Measurements from ENCODE around the gene GJD3. TPM values are rescaled to one million over a fixed set of nuclear protein-coding genes. Genes with fewer than 3 reads are reported as not detected.
A peak's percentile ranks its signal among the peaks of the same experiment; 100 is the strongest.

GJD3 gene
- total RNA-seq, 2 donors from 2014 or later, result not detected

DNA sequence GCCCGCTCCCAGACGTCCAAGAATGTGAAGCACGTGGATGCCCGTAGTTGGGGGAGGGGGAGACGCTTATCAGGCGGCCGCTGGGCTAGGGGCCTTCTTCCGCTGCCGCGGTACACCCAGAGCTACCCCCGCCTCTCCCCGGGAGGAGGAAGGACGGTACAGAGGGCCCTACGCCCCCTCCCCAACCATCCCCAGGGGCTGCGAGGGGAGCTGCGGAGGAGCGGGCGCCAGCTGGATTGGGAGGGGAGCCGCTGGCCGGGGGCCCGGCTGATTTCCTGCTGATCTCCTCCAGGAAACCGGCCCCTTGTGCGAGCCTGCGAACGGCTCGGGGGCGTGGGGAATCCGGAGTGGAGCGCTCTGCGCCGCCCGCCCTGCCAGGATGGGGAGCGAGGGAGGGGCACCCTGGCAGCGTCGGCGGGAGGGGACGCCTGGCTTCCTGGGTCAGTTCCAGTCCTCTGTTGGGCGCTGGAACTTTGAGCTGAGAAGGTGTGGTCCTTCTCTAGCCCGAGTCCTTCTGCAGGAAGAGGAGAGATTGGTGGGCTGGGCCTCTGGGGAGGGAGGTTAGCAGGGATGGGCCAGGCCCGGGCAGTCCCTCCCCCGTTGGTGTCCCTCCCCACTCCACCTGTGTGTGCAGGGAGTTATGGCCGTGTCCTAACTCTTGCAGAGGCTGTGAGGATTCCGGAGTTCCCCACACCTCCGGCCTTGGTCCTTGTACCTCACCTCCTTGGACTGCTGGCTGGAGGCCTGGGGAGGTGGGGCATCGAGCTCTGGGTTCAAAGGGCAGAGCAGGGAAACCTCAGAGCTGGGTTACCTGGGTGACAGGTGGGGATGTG, 19.2 kb downstream of the GJD3 start:
- Mint-ChIP-seq H3K36me3 (ENCODE audit: low read depth) (no peaks in the 10 kb centered on the region), H3K27ac (peak overlapping the region; percentile 94), H3K4me3 (peak overlapping the region; percentile 89), H3K4me1 (peaks cover 54% of the 10 kb centered on the region), H3K27me3 (no peaks in the 10 kb centered on the region)
- no peaks in the 10 kb centered on the region for H3K9me3 ChIP-seq (ENCODE audit: control insufficient read depth, low read length, poor library complexity, severe bottlenecking)
- DNase-seq (peak in 2 of 3 donors; percentile 37 to 39), ATAC-seq (peak; percentile 32)

DNA sequence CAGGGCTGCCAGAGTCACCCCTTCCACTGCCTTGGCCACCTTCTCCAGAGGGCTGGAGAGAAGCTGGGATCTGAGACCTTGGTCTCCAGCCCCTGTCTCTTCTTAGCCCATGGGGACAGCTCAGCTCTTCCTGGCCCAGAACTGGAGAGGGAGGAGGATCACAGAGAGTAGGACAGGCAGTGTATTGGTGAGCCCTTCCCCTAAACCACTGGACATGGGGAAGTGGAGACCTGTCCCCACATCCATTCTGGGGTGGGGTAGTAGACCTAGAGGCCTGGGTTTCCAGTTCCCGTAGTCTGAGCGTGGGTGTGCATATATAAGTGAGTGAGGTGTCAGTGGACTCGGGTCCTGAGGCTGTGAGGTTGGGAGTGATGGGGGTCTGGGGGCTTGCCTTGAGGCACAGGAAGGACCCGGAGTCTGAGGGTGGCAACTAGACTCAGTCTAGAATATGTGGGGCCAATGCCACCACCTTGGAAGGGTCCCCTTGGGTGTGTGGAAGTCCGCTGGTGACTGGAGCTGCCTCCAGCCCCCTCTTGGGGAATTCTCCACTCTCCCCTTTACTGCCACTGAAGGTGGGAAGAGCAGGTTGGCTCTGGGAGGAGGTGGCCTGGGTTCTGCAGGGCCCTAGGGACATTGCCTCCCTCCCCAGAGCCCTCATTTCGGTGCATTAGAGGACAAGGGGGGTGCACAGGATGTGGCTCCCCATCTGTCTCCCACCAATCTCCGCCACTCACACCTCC, 19.9 kb downstream of the GJD3 start:
- no peak for ATAC-seq

DNA sequence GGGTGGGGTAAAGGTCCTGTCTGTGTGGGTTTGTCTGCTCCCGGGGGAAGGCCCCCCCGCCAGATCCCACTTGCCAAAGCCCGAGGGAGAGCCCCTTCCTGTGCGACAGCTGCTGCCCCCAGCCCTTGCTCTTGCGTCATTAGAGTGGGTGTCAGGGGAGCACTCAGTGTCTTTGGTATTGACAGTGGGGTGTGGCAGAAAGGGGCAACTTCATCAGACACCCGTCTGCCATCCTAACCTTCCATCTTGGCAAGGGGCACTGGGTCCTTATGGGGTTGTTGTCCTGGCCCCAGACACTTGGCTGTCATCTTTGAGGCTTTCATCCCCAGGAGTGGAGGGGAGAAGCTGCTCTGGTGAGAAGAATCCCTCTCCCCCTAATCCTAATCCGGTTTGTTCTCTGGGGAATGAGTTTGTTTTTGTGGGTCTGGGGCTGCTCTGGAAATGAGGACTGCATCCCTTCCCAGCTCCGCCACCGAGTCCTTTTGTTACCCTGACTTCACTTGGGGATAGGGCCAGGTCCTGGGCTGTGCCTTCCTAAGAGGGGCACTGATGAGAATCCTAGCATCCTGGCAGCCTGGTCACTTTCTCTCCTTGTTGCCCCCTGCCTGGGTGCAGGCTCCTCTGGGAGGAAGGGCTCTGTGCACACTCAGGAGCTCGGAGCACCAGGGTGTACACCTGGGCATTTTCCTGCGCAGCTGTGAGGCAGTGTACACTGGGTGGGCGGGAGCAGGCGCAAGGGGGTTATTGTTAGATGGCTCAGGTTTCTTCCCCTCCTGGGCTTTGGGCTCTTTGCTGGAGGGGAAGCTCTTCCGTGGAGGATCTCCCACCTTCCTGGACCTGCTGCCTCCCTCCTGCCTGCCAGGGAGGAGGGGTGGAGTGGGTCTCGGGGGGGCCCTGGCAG, 21.1 kb downstream of the GJD3 start:
- no peaks in the 10 kb centered on the region for H3K9me3 ChIP-seq (ENCODE audit: control insufficient read depth, low read length, poor library complexity, severe bottlenecking)
- no peak for ATAC-seq
- Mint-ChIP-seq H3K27ac (peak overlapping the region; percentile 94), H3K4me1 (peaks cover 57% of the 10 kb centered on the region), H3K27me3 (no peaks in the 10 kb centered on the region), H3K4me3 (peak overlapping the region; percentile 82), H3K36me3 (ENCODE audit: low read depth) (peaks cover 5% of the 10 kb centered on the region)
- no peak for DNase-seq

More for the DNA sequence above, 19.9 kb downstream of the GJD3 start:
- peak overlapping the region; percentile 89 for H3K4me3 Mint-ChIP-seq
- no peaks in the 10 kb centered on the region for H3K9me3 ChIP-seq (ENCODE audit: control insufficient read depth, low read length, poor library complexity, severe bottlenecking)
- H3K36me3 Mint-ChIP-seq (ENCODE audit: low read depth), result peaks cover 2% of the 10 kb centered on the region
- H3K4me1 Mint-ChIP-seq, result peaks cover 56% of the 10 kb centered on the region
- no peak for DNase-seq
- peak overlapping the region; percentile 94 for H3K27ac Mint-ChIP-seq
- H3K27me3 Mint-ChIP-seq, result no peaks in the 10 kb centered on the region

DNA sequence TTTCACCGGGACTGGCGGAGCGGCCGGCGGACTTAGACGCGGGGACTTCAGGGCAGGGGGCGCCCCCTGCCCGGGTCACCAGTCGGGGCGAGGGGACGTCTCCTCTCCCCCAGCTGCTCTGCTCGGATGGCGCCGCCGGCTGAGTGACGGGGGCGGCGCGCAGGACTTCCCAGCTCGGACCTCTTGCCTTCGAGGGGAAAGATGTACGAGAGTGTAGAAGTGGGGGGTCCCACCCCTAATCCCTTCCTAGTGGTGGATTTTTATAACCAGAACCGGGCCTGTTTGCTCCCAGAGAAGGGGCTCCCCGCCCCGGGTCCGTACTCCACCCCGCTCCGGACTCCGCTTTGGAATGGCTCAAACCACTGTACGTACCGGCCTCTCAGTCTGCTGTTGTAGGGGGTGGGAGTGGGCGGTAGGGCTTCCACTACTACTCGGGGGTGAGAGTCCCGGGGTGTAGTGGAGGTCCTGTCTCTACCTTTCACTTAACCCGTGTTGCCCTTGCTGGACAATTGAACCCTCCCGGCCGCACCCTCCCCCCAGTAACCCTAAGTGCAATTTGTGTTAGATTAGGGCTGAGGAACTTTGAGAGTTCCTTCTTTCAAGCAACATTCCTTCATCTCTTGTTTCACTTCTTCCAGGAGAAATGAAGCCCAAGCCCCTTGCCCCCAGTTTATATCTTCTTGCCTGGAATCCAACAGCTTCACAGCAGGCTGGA, 21.9 kb downstream of the GJD3 start:
- no peaks in the 10 kb centered on the region for H3K27me3 Mint-ChIP-seq
- ATAC-seq (no peak), DNase-seq (no peak)
- peaks cover 5% of the 10 kb centered on the region for H3K36me3 Mint-ChIP-seq (ENCODE audit: low read depth)
- no peaks in the 10 kb centered on the region for H3K9me3 ChIP-seq (ENCODE audit: control insufficient read depth, low read length, poor library complexity, severe bottlenecking)
- H3K27ac Mint-ChIP-seq, result peak overlapping the region; percentile 94
- H3K4me3 Mint-ChIP-seq, result peak overlapping the region; percentile 82
- peaks cover 63% of the 10 kb centered on the region for H3K4me1 Mint-ChIP-seq

DNA sequence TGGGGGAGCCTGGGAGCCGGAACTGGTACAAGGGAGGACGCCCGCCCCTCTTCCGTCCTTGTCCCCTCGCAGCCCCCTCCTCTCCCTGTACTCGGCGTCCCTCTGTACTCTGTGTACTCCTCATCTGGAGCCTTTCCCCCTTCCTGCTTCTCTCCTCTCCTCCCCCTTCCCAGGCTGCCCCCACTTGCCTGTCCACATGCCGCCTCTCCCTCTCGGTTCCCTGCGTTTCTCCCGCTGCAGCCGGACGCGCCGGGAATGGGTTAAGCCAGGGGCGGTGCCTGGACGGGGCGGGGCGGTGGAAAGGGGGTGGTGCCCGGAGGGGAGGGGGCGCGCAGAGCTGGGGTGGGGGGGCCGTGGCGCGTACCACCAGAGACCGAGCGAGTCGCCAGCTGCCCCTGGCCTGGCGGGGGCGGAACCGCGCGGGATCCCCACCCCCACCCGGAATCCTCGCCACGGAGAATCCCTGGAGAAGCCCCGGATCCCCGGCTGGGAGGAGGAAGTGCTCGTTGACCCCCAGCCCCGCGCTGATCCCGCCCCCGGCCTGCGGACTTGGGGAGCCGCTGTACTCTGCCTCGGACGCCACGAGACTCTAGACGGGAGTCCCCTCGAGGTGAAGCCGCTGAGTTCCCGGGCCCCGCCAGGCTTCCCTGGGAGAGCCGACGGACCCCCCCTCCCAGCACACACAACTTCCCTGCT, 22.6 kb downstream of the GJD3 start:
- Mint-ChIP-seq H3K27me3 (no peaks in the 10 kb centered on the region), H3K4me1 (peaks cover 69% of the 10 kb centered on the region), H3K36me3 (ENCODE audit: low read depth) (peaks cover 5% of the 10 kb centered on the region), H3K4me3 (peak overlapping the region; percentile 82), H3K27ac (peak overlapping the region; percentile 94)
- ATAC-seq (no peak), DNase-seq (no peak)
- no peaks in the 10 kb centered on the region for H3K9me3 ChIP-seq (ENCODE audit: control insufficient read depth, low read length, poor library complexity, severe bottlenecking)

DNA sequence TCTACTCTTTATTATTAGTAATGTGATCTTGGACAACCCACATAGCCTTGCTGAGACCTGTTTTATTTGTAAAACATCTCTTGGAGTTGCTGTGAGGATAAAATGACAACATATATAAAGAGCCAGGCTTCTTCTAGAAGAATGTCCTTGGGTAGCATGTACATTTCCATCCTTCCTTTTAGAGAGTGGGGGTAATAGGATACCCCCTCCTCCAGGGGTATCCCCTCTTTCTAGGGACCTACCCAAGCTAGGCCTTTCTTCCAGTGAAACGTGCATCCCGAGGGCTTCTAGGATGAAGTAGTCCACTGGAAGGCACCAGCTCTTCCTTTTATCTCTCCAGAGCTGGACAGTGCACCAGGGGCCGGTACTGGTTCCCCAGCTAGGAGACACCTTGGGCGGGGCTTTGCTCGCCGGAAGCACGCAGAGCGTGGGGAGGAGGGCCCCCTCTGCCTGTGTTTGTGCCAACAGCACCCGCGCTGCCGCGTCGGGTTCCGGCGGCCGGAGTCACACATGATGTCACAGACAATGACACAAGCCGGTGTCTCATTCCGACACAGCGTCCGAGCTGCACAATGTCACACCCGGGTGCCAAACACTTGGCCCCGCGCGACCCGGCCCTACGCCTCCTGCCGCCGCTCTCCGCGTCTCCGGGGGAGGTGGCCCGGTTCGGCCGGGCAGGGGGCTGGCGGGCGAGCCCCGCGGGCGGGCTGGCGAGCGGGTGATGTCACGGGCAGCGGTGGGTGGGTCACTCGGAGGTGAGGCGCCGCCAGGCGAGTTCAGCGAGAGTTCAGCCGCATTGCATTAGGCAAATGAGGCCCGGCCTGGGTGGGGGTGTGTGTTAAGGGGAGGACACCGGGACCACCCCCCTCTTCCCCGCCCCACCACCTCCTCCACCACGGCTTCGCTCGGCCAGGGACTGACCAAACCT, 23.4 kb downstream of the GJD3 start:
- Mint-ChIP-seq H3K27me3 (no peaks in the 10 kb centered on the region), H3K4me1 (peaks cover 66% of the 10 kb centered on the region), H3K36me3 (ENCODE audit: low read depth) (peaks cover 5% of the 10 kb centered on the region), H3K27ac (peak overlapping the region; percentile 94), H3K4me3 (peak overlapping the region; percentile 82)
- DNase-seq, result peak; percentile 78 to 84 (median 82)
- peak; percentile 80 for ATAC-seq
- no peaks in the 10 kb centered on the region for H3K9me3 ChIP-seq (ENCODE audit: control insufficient read depth, low read length, poor library complexity, severe bottlenecking)

DNA sequence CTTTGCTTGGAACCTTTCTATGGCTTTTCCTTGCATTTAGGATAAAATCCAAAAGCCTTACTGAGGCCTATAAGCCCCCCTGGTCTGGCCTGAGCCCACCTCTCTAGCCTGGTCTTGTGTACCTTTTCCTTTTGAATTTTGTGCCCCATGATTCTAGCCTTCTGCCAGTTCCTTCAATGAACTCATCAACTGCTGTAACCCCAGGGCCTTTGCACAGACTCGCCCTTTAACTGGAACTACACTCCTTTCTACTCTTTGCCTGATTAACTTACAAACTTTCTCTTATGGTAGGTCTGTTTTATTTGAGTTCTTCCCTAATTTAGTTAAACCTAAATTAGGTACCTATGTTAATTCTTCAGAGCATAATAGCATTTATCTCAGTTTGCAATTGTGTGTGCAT, 24.2 kb downstream of the GJD3 start:
- peaks cover 5% of the 10 kb centered on the region for H3K36me3 Mint-ChIP-seq (ENCODE audit: low read depth)
- peak overlapping the region; percentile 56 for H3K4me3 Mint-ChIP-seq
- no peaks in the 10 kb centered on the region for H3K27me3 Mint-ChIP-seq
- DNase-seq (no peak), ATAC-seq (no peak)
- peaks cover 58% of the 10 kb centered on the region for H3K4me1 Mint-ChIP-seq
- no peaks in the 10 kb centered on the region for H3K9me3 ChIP-seq (ENCODE audit: control insufficient read depth, low read length, poor library complexity, severe bottlenecking)
- peak overlapping the region; percentile 94 for H3K27ac Mint-ChIP-seq

DNA sequence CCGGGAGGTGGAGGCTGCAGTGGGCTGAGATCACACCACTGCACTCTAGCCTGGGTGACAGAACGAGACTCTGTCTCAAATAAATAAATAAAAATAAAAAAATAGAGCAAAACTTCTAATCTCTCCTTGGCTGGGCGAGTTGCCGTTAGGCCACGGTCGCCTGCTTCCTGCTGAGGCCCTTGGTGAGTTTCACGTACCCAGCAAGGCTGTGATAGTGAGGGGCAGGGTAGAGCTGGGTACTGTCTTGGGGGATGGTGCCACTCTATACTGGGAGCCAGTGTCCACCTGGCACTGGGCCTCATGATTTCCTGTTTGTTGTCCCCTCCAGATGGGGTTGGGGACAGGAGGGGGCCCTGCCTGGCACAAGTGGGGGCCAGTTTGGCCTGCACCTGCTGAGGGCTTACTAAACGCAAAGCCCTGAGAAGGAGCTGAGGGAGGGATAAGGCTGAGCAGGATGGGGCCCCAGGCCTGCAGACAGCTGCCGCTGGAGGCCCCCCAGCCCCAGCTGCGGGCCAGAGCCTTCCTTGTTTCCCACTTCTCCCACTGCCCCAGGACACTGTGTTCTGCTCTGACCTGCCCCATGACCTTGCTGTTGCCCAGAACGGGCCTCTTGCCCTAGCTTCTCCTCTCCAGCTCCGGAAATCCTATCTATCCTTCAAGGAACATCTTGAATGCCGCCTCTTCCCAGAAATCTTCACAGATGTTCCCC, 25.4 kb downstream of the GJD3 start:
- Mint-ChIP-seq H3K27ac (peak overlapping the region; percentile 94), H3K4me3 (peak overlapping the region; percentile 56), H3K4me1 (peaks cover 54% of the 10 kb centered on the region), H3K27me3 (no peaks in the 10 kb centered on the region), H3K36me3 (ENCODE audit: low read depth) (peaks cover 5% of the 10 kb centered on the region)
- no peaks in the 10 kb centered on the region for H3K9me3 ChIP-seq (ENCODE audit: control insufficient read depth, low read length, poor library complexity, severe bottlenecking)
- ATAC-seq, result no peak
- no peak for DNase-seq

DNA sequence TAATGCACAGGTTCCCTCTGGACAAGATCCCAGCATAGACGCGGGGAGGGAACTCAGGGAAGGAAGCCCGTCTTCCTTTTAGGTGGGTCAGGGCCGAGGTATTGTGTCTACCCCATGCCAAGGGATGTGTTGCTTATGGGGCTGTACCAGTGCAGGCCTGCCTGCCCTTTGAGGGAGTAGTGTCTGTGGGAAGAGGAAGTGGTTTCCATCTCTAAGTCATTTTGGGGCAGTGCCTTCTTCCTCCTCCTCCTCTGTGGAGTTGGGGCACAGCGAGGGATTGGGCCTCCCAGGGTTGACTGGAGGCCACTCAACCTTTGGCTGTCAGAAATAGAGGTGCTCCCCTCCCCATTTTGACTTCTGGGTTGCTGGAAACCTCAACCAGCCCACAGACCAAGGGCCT, 26.5 kb downstream of the GJD3 start:
- Mint-ChIP-seq H3K4me3 (peak overlapping the region; percentile 1), H3K27ac (peak overlapping the region; percentile 94), H3K36me3 (ENCODE audit: low read depth) (peaks cover 5% of the 10 kb centered on the region), H3K27me3 (no peaks in the 10 kb centered on the region), H3K4me1 (peaks cover 55% of the 10 kb centered on the region)
- ATAC-seq (no peak), DNase-seq (no peak)
- H3K9me3 ChIP-seq (ENCODE audit: control insufficient read depth, low read length, poor library complexity, severe bottlenecking), result no peaks in the 10 kb centered on the region

DNA sequence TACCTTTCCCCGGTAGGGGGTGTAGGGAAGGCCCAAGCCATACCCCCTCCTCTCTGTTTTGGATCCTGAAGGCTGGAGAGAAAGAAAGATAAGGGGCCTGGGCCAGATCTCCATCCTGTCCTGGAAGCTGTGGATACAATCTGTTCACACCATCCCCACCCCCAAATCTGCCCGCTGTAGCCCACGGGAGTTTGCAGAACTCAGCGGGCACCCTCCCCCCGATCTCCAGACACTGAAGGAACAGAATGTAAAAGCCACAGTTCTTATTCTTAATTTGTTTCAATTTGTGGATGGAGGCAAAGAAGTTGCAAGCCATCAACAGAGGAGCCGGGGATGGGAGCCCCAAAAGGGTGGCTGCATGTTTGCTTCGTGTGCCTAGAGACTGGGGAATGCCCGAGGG, 27.2 kb downstream of the GJD3 start:
- DNase-seq, result no peak
- Mint-ChIP-seq H3K27ac (peak overlapping the region; percentile 78), H3K36me3 (ENCODE audit: low read depth) (peaks cover 7% of the 10 kb centered on the region), H3K4me3 (peak overlapping the region; percentile 49), H3K27me3 (no peaks in the 10 kb centered on the region), H3K4me1 (peaks cover 57% of the 10 kb centered on the region)
- ATAC-seq, result no peak
- no peaks in the 10 kb centered on the region for H3K9me3 ChIP-seq (ENCODE audit: control insufficient read depth, low read length, poor library complexity, severe bottlenecking)

DNA sequence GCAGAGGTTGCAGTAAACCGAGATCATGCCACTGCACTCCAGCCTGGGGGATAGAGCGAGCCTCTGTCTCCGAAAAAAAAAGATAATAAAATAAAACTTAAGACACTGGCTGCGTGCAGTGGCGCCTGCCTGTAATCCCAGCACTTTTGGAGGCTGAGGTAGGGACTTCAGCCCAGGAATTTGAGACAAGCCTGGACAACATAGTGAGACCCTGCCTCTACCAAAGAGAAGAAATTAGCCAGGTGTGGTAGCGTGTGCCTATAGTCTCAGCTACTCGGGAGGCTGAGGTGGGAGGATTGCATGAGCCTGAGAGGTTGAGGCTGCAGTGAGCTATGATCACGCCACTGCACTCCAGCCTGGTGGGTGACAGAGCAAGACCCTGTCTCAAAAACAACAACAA, 28.9 kb downstream of the GJD3 start:
- ATAC-seq (no peak), DNase-seq (no peak)
- peak overlapping the region; percentile 84 for H3K27ac Mint-ChIP-seq
- H3K36me3 Mint-ChIP-seq (ENCODE audit: low read depth), result peaks cover 7% of the 10 kb centered on the region
- no peaks in the 10 kb centered on the region for H3K27me3 Mint-ChIP-seq
- no peaks in the 10 kb centered on the region for H3K9me3 ChIP-seq (ENCODE audit: control insufficient read depth, low read length, poor library complexity, severe bottlenecking)
- H3K4me1 Mint-ChIP-seq, result peaks cover 62% of the 10 kb centered on the region
- no peak overlapping the region for H3K4me3 Mint-ChIP-seq
